Left lung (tissue), 10 donors: ENCODE measurements around the gene GNRH2. TPM values are rescaled to one million over a fixed set of nuclear protein-coding genes. Genes with fewer than 3 reads are reported as not detected.
A peak's percentile ranks its signal among the peaks of the same experiment; 100 is the strongest.

Source experiments
- ATAC-seq: fragments of 200-7000 bp; cut with Tn5 transposase; one replicate; pipeline ENCODE4 v1.9.1; 2020; ENCODE audit warnings: moderate library complexity
- DNase-seq, 4 donors: peaks; one replicate each; pipeline ENCODE4 v3.0.0-alpha.2; 2013 to 2020
- H3K27ac ChIP-seq, 2 donors: fragments of 200-600 bp; sonication (generic) in 1 of 2; one replicate each; pipeline versions ENCODE4 v1.5.0 to v1.8.0; 2020 to 2021
- H3K27me3 ChIP-seq, 2 donors: fragments of 200-600 bp; sonication (generic) in 1 of 2; one replicate each; pipeline versions ENCODE4 v1.5.0 to v1.8.0; 2020 to 2021
- H3K36me3 ChIP-seq, 2 donors: fragments of 200-600 bp; sonication (generic) in 1 of 2; one replicate each; pipeline versions ENCODE4 v1.5.0 to v1.8.0; 2020 to 2021
- H3K4me1 ChIP-seq, 2 donors: fragments of 200-600 bp; one replicate each; pipeline ENCODE4 v1.8.0; 2021
- H3K4me3 ChIP-seq, 2 donors: fragments of 200-600 bp; sonication (generic) in 1 of 2; one replicate each; pipeline versions ENCODE4 v1.5.0 to v1.8.0; 2020 to 2021; ENCODE audit warnings: mild to moderate bottlenecking in 1 of 2
- H3K9me3 ChIP-seq, 2 donors: fragments of 200-600 bp; sonication (generic) in 1 of 2; one replicate each; pipeline versions ENCODE4 v1.5.0 to v1.8.0; 2020 to 2021
- intact Hi-C, 2 donors: fragments of 100-400 bp; cut with DNase I; formaldehyde crosslinking; loops; one replicate each; pipeline versions ENCODE4 v1.11.2 to v1.14.2; 2022
- polyA plus RNA-seq, 6 donors: library from polyadenylated mRNA; unstranded; fragments of 120-200 nt; gene quantifications; one replicate each; pipeline ENCODE4 v1.2.1, GENCODE V29; 2013; ENCODE audit not compliant: insufficient read length in 6 of 6
- total RNA-seq, 2 donors: library from RNA; stranded (reverse); fragmentation: NEBNext Ultra II Directional; extraction: Animal tissue kit (Norgen Biotek cat#: 25700); gene quantifications; one replicate each; pipeline ENCODE4 v1.2.1, GENCODE V29; 2021
- TF ChIP-seq, protein P1 (sequence below), 2 donors: fragments of 200-600 bp; sonication (generic) in 1 of 2; IDR thresholded peaks; one replicate each; pipeline versions ENCODE4 v1.5.0 to v1.8.0; 2021; ENCODE audit warnings: antibody characterized with exemption in 2 of 2
- donor health status: DM: no; HTN: yes; CAD: no.
- donor health status: DM: no; HTN: no; CAD: no.

Gene GNRH2
- total and polyA plus RNA-seq, 8 donors, result 0.52 to 1.4 (median 0.65) TPM; not detected in 2

DNA sequence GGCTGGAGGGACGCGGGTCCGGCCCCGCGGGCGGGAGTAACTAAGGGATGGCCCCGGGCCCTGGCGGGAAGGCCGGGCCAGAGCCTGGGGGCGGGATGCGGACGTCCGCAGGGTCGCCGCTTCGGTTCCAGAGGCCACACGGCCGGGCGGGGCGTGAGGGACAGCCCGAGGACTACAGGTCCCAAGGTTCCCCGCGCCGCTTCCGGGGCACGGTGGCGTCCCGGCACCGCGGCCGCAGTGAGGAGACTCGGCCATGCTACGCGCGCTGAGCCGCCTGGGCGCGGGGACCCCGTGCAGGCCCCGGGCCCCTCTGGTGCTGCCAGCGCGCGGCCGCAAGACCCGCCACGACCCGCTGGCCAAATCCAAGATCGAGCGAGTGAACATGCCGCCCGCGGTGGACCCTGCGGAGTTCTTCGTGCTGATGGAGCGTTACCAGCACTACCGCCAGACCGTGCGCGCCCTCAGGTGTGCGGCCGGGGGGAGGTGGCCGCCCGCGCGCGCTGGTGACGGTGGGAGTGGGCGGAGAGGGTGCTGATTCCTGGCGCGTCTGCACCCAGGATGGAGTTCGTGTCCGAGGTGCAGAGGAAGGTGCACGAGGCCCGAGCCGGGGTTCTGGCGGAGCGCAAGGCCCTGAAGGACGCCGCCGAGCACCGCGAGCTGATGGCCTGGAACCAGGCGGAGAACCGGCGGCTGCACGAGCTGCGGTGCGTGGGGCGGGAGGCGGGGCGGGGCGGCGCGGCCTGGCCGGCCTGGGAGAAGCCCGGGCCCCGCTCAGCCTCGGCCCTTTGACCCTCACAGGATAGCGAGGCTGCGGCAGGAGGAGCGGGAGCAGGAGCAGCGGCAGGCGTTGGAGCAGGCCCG is 2.6 kb downstream of the GNRH2 start, which contains the start of gene MRPS26:
Gene MRPS26 (plus strand): TSS at position 237 of the 861 bp plus-strand sequence. CDS start 17 bp downstream, at position 254.
- Histone ChIP-seq H3K9me3 (no peaks in the 10 kb centered on the region), H3K27ac (peak within 1 kb of the TSS; percentile 87 to 90), H3K4me1 (peaks cover 7 to 25% of the 10 kb centered on the region in 2 donors), H3K27me3 (no peaks in the 10 kb centered on the region), H3K4me3 (peak within 1 kb of the TSS; percentile 91 to 98), H3K36me3 (peaks cover 0 to 28% of the 10 kb centered on the region in 2 donors)
- TF ChIP-seq, protein P1, sequence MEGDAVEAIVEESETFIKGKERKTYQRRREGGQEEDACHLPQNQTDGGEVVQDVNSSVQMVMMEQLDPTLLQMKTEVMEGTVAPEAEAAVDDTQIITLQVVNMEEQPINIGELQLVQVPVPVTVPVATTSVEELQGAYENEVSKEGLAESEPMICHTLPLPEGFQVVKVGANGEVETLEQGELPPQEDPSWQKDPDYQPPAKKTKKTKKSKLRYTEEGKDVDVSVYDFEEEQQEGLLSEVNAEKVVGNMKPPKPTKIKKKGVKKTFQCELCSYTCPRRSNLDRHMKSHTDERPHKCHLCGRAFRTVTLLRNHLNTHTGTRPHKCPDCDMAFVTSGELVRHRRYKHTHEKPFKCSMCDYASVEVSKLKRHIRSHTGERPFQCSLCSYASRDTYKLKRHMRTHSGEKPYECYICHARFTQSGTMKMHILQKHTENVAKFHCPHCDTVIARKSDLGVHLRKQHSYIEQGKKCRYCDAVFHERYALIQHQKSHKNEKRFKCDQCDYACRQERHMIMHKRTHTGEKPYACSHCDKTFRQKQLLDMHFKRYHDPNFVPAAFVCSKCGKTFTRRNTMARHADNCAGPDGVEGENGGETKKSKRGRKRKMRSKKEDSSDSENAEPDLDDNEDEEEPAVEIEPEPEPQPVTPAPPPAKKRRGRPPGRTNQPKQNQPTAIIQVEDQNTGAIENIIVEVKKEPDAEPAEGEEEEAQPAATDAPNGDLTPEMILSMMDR (IDR thresholded peaks at IDR 0.05), result no peak
- intact Hi-C loops, result no loop called here
- DNase-seq, result peak; percentile 92 to 98 (median 93)
- ATAC-seq, result peak; percentile 96

DNA sequence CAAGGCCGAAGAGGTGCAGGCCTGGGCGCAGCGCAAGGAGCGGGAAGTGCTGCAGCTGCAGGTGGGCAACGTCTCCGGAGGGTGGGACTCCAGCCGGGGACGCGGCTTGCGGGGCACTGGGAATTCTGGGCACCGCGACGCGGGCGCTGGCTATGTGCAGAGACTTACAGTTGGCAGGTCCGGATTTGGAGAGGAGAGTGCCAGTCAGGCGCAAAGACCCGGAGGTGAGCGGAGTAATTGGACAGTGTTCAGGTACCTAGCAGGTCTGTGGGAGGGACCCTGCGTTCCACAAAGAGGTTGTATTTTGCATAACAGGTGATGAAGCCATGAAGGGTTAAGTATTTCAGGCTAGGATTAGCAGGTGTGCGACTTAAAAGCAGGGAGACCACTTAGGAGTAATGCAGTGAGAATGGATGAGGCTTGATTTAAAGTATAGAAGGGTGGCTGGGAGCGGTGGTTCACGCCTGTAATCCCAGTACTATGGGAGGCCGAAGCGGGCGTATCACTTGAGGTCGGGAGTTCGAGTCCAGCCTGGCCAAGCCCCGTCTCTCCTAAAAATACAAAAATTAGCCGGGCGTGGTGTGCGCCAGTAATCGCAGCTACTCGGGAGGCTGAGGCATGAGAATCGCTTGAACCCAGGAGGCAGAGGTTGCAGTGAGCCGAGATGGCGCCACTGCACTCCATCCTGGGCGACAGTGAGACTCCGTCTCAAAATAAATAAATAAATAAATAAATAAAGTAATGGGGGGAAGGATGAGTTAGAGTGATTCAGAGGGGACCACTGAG is 3.4 kb downstream of the GNRH2 start:
- TF ChIP-seq, protein P1 (IDR thresholded peaks at IDR 0.05), result no peak
- ATAC-seq (peak; percentile 14), DNase-seq (peak; percentile 15 to 81 (median 44))
- Histone ChIP-seq H3K4me1 (peaks cover 7 to 25% of the 10 kb centered on the region in 2 donors), H3K27me3 (no peaks in the 10 kb centered on the region), H3K36me3 (peaks cover 0 to 28% of the 10 kb centered on the region in 2 donors), H3K4me3 (peak overlapping the region; percentile 91 to 98), H3K9me3 (no peaks in the 10 kb centered on the region), H3K27ac (peak overlapping the region; percentile 87 to 90)
- intact Hi-C loops, result no loop called here

DNA sequence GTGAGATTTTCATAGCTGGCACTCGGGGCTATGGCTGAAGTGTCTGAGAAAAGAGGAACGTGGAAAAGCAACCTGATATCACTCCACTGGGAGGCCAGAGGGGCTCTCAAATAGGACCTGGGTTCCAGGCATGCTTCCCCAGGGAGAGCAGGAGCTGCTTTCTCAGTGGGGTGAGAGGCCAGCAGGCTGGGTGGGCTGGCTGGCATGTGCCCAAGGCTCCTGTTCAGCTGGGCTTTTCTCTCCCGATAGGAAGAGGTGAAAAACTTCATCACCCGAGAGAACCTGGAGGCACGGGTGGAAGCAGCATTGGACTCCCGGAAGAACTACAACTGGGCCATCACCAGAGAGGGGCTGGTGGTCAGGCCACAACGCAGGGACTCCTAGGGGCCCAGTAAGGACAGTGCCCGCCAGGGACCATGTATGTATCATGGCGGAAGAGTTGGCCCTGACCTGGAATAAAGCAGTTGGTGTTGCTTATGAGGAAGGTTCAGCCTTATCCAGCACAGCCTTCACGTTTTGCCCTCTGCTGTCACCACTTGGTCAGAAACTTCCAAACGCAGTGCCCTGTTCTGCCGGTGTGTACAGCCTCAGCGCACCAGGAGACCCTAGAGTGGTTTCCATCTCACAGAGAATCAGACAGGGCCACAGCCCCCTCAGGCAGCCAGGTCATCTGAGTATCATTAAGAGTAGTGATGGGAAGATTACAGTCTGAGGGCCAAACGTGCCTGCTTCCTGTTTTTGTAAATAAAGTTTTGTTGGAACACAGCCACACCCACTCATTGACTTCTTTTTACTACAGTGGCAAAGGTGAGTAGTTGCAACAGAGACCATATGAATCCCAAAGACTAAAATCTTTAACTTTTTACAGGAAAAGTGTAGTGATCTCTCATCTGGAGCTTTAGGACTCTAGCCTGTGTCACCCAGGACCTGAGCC is 4.3 kb downstream of the GNRH2 start:
- no peaks in the 10 kb centered on the region for H3K27me3 ChIP-seq
- intact Hi-C loops, result no loop called here
- H3K27ac ChIP-seq, result no peak overlapping the region
- H3K4me1 ChIP-seq, result peaks cover 7 to 25% of the 10 kb centered on the region in 2 donors
- peak overlapping the region in 1 of 2 donors; percentile 98 for H3K4me3 ChIP-seq
- H3K36me3 ChIP-seq, result peaks cover 0 to 28% of the 10 kb centered on the region in 2 donors
- H3K9me3 ChIP-seq, result no peaks in the 10 kb centered on the region
- TF ChIP-seq, protein P1 (IDR thresholded peaks at IDR 0.05), result no peak
- DNase-seq (no peak), ATAC-seq (no peak)

DNA sequence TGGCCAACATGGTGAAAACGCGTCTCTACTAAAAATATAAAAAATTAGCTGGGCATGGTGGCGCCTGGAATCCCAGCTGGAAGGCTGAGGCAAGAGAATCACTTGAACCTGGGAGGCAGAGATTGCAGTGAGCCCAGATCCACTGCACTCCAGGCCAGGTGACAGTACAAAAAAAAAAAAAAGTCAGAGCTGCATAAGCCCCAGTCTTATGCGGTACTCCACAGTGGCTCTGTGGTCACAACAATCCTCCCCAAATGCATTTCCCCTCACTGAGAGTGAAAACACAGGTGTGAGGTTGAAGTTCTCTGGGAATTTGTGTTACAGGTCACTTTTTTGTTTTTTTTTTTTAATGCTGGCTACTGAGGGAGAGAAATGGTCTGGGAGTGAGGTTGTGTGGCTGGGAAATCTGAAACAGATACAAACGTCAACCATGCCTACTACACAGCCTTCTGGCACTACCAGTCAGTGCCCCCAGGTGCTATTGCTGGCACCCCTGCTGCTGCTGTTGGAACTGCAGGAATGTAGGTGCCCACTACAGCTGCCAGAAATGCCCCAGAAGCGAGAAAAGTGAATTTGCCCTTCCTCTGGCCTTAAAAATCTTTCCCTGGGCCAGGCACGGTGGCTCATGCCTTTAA is 8.1 kb downstream of the GNRH2 start:
- TF ChIP-seq, protein P1 (IDR thresholded peaks at IDR 0.05), result no peak
- H3K9me3 ChIP-seq, result no peaks in the 10 kb centered on the region
- no peak overlapping the region for H3K27ac ChIP-seq
- H3K36me3 ChIP-seq, result peaks cover 0 to 28% of the 10 kb centered on the region in 2 donors
- H3K4me3 ChIP-seq, result no peak overlapping the region
- ATAC-seq (no peak), DNase-seq (no peak)
- intact Hi-C loops, result loop anchor here in 1 of 2 donors (10.0 kb wide), 1 partner anchor 63 kb away; no protein-coding TSS in a partner anchor
- peaks cover 2 to 16% of the 10 kb centered on the region in 2 donors for H3K4me1 ChIP-seq
- no peaks in the 10 kb centered on the region for H3K27me3 ChIP-seq
